Dermis blood vessel endothelial cell (primary cell): Measurements from ENCODE around the gene NME3. TPM values are rescaled to one million over a fixed set of nuclear protein-coding genes. Genes with fewer than 3 reads are reported as not detected.
"Not testable (repeated sequence)": the region's sequence is repeated elsewhere in the genome, so short reads cannot be mapped to it uniquely, and the experiment has no call there.

Experiments used
- DNase-seq: peaks from one replicate; pipeline ENCODE4 v3.0.0; 2010
- total RNA-seq: library from RNA; depleted of rRNA; stranded (reverse); fragments of >200 nt; gene quantifications from 2 replicates; pipeline ENCODE4 v1.2.3, GENCODE V29; 2014

NME3 gene
- 46.6 and 87.3 TPM in 2 replicates for total RNA-seq

DNA sequence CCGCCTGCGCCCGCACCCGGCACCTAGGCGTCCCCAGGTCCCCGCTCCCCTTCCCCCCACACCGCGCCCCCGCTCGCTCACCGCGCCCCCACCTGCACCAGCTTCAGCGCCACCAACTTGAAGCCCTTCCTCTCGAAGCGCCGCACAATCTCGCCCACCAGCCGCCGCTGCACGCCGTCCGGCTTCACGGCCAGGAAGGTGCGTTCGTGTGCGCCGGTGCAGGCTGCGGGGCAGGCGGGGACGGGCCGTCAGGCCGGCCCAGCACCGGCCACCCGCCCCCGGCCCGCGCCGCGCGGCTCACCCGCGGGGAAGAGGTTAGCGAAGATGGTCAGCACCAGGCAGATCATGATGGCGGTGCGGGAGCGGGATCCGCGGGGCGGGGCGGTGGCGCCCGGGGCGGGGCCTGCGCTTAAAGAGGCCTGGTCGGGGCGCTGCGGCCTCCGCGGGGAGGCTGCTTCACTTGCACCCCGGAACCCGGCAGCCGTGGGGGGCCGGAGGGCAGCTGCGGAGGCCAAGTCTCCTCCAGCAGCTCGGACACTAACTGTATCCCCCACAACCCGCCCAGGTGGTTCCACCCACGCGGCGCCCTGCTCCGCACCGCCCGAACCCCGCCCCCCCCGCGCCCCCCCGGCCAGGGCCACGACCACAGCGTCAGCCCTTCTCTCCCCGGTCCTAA lies at the start of gene NME3:
NME3 (minus strand) TSS at position 356 of the 676 bp plus-strand sequence; CDS start at position 347, 9 bp downstream.
- peak; percentile 71 for DNase-seq

DNA sequence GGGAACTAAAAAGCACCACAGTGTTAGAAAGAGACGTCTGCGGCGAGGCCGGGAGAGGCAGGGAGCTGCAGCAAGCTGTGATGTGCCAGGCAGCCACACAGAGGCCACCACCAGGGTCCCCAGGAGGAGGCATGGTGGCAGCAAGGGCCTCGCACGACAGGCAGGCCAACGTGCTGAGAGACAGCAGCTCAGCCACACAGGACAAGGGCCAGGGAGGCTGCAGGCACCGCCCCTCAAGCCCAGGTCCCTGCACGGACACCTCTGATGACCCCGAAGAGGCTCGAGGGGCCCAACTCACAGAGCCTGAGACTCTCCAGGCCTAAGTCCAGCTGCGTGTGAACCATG lies 49.6 kb upstream of the NME3 start:
- no peak for DNase-seq

DNA sequence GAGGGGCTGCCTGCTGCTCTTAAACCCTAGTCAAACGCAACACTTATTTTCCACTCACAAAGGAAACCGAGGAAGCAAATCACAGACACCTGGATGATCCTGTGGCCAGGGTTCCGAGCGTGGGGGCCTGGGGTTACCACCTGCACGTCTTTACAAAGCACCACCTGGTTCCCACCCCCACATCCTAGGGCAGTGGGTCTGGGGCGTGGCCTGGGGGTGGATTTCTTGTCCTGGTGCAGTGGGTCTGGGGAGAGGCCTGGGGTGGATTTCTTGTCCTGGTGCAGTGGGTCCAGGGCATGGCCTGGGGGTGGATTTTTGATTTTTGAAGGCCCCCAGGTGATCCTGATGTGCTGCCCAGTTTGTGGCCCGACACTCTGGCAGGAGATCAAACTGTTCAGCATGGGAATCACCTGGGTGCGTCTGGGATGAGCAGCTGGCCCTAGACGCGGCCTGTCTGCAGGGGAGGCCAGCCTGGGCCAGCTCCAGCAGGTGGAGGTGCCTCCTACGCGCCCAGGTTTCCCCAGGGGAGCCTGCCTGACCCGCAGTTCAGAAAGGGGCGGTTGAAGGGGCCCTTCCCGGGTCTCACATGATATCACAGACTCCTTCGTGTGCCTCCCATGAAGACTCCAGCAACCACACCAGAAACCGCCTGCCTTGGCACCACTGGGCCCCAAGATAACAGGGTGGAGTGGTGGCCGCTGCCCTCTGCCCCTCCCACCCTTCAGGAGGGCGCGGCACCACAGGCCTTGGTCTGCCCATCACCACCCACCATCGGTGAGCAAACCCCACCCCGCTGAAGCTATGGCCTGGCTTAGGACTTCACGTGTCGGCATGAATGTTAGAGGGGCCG lies 49.0 kb upstream of the NME3 start:
- no peak for DNase-seq

DNA sequence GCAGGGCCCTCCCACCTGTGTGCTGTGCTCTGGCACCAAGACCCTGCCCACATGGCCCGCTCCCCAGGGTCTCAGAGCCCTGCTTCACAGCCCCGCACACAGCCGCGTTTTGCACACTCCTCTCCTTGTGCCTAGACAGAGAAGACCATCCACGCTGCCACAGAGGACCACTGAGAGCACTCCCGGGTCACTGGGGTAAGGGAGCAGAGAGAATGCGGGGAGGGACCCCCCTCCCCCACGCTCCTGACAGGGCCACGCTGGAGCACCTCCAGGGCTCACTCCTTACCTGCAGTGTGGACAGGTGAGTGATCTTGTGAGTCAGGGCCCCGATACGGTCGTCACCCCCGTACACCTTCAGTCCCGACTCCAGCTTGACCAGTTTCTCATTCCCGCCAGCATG lies 48.3 kb upstream of the NME3 start:
- DNase-seq: no peak

DNA sequence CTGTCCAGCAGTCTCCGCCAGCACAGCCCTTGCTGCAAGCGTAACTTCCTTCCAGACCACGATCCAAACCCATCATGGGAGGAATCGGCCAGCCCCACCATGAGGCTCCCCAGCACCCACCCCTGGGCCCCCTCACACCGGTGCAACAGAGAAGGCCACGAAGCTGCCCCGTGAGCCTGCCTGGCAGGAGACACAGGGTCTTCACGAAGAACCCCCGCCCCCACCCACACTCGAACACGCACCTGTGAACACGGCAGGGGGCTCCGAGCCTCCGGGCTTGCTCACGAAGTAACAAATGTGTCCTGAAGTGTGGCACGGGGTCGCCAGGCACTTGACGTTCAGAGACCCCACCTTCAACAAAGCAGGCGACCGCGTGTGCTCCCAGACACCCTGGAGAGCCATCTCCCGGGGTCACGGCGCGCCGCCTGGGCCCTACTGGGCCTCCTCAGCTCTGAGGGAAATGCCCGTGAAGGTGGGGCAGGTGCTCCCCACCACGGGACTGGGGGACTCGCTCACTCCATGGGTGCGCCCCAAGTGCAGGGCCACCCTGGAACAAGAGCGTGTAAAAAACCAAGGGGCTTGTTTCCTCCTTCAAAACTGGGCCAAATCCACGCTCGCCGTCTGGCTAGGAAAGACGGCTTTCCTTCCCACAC lies 47.7 kb upstream of the NME3 start:
- no peak for DNase-seq

DNA sequence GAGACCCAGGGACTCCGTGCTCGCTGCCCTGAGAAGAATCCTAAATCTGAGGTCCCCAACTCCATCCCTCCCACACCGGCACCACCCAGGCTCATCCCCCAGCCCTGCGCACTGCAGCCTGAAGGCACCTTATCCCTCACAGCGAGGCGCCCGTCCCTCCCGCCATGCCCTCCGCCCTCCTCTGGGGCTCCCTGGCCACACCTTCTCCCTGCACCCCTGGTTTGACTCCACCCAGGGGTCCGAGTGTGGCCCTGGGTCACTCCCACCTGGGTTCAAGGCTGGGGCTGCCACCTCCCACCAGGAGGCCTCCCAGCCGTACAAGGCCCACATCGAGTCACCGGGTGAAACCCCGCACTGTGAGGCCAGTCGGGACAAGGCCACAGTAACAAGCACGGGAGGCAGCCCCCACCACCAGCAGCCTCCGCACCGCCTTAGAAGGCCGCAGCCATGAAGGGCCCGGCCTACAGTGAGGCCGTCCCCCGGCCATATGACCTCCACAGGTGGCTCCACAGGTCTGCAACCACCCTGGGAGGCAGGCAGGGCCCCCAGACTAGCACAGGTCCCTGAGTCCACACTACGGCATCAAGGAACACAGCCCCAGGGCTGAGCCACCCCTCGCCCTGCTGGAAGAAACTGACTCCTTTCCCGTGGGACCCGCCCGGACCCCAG lies 47.0 kb upstream of the NME3 start:
- no peak for DNase-seq

DNA sequence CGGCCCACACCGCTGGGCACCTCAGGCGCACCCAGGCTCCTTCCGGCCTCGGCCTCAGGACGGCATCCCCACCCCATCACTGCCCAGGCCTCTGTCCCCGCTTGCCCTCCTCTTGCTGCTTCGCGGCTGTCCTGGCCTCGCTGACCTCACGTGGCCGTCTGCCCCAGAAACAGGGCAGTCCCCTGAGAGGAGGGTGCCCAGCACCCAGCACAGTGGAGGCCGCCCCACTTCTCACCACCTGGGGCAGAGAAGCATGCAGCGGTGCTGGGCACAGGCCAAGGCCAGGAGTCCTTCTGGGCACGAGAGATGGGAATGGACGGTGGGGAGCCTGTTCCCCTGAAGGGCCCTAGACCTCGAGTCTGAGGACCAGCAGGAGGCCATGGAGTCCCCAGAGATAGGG lies 46.4 kb upstream of the NME3 start:
- DNase-seq: no peak

DNA sequence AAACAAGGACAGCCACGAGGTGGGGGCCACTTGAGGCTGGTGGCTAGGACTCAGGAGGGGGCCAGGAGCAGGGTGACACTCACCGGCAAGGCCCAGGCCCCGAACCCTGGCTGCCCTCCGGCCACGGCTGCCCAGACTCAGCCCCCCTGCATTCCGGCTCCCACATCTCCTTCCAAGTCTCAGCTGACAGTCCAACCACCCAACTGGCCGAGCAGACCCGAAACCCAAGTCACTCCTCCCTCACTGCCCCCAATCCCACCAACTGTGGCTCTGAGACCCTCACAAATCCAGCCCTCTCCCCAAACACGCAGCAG lies 45.9 kb upstream of the NME3 start:
- no peak for DNase-seq

DNA sequence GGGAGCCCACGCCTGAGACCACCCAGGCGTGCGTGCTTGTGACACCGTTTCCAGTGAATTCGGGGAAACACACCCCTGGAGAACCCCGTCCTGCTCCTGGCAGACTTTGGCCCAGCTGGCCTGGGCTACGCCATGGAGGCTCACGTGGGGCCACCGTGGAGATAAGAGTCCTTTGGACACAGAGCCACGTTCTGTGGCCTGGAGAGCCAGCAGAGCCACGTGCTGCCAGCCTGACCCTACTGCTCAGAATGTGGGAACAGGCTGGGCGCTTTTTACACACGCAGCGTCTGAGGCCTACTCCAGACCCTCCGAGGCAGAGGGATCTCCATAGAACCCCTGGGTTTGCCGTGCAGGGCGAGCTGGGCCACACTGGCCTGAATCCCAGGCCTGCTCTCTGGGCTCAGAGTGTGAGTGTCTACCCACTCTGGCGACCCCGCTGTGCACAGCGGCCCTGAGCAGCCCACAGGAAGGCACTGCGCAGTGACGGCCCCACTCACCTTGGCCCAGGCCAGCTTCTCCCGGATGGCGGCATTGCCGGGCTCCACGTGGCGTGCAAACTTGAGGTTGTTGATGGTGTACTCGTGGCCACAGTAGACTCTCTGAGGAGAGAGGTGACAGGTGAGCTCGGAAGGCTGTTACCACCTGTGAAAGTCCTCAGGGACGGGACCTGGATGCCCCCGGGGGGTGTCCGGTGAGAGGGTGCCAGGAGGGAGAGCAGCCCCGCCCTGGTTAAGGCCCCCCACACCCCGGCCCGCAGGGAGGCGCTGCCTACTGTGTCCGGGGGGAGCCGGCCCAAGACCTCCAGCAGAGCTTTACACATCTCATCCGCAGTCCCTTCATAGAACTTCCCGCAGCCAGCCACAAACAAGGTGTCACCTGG lies 45.3 kb upstream of the NME3 start:
- no peak for DNase-seq

DNA sequence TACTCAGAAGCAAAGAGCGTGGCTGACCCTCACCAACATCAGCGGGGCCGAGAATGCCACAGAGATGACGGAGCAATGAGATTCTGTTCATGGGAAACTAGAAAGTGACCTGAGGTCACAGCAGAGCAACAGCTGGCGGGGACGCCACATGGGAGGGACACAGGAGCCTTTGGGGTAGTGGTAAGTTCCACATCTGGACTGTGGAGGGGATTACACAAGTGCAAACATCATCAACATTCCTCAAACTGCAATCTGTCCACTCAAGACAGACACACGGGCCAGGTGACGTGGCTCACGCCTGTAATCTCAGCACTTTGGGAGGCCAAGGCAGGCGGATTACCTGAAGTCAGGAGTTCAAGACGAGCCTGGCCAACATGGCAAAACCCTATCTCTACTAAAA lies 44.1 kb upstream of the NME3 start:
- DNase-seq: no peak

DNA sequence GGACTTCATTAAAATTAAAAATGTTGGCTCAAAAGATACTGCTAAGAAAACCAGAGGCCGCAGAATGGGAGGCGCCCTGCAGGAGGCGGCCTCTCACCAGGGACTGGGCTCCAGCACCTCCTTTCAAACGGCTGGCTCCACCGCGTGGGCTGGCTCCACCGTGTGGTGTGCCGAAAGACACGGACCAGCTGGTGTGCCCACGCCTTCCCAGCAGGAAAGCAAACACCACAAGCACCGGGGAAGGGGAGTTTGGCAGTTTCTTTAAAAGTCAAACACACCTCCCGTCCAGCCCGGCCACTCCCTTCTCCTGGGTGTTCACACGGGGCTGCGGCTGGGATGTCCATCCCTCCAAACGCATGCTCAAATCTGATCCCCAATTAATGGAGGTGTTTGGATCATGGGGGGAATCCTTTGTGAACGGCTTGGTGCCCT lies 41.4 kb upstream of the NME3 start:
- peak; percentile 85 for DNase-seq

DNA sequence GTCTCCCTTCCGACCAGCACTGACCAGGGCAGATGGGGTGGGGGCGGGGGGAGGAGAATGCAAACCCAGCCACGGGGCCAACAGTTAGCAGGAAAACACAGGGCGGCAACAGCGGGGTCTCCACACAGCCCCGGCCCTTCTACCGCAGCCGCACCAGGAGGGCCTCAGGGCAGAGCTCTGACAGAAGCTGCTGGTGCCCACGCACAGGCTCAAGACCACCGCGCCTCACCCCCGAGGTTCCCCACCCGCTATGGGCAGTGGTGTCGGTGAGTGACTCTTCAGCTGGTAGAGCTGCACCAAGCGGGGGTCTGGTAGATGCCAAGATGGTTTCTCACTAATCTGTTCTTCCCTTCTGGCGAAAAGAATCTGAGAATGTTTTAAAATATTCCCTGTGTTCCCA lies 39.2 kb upstream of the NME3 start:
- no peak for DNase-seq

DNA sequence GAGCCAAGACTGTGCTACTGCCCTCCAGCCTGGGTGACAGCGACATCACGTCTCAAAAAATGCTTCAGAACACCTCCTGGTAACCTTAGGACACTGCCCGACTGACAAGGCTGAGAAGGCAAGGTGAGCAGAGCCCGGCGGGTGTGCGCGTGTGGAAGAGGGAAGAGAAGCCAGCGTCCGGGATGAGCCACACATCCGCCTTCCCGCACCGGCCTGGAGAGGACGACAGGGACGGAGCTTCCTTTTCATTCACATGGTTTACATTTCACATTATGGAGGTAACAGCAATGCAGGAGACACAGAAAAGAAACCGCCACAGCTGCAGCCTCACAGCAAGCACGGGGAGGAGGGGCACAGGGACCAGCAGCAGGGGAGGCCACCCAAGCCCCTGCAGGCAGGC lies 38.8 kb upstream of the NME3 start:
- no peak for DNase-seq

DNA sequence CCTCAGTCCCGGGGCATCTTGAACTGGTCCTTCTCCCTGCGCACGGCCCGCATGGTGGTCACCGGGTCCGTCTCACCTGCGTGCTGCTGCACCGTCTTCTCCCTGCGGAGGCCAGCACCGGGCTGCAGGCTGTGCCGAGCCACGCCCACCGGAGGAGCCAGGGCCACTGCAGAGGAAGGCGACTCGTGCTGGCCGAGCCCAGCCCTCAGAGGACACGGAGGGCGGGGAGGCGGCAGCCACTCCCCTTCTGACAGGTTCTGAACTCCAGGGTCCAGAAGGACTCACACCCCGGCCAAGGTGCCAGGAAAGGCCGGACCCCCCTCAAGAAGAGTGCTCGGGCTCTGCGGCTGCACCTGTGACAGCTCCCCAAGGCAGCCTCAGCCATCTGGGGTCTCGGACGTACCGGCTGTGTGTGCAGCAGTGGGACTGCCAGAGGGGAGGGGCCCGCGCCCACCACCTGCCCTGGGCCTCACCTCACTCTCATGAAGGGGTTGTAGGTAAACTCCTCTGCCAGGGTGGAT lies 38.0 kb upstream of the NME3 start:
- no peak for DNase-seq

DNA sequence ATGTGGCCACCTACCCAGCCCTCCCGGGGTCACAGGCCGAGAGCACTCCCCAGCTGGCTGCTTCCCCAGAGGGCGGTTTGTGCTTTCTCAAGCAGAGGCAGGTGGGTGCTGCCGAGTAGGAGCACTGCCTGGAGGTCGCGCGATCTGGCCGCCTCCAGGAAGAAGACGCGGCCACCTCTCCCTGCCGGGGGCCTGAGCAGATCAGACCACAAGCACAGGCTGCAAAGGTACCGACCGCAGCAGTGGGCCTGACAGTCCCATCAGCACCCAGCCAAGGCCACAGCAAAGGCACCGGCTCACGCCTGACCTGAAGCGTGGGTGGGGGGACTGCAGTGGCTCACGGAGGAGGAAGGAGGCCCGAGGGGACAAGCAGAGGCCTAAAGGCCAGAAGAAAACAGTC lies 37.3 kb upstream of the NME3 start:
- DNase-seq: no peak

DNA sequence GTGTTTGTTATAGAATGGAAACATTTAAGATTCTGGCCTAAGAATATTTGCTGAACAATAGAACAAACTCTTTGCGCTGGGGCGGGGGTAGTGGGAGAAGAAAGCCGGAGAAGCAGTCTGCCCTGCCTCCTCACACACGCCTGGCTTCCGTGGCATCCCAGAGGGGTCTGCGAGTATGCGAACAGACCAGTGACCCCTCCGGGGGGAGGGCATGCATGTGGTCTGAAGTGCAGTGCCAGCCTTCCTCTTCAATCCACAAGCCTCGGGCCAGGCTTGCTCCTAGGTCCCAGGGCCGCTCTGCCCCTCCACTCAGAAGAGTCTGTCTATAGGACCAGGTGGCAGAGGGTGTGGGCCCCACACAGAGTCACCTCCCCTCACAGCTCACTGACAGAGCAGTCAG lies 36.3 kb upstream of the NME3 start:
- DNase-seq: no peak

DNA sequence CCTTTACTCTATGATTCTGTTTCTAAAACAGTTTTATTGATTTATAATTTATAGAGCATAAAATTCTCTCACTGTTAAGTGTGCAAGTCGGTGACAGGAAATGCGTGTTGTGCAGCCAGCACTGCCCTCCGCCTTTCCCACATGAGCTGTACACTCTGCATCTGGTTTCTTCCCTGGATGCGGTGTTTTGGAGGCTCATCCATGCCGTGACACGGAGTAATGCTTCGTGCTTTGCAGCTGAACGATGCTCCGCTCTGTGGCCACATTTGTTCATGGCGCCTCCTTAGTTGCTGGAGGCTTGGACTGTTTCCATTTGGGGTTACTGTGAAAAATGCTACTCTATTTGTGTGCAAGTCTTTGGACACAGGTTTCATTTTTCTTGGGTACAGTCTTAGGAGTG lies 29.4 kb upstream of the NME3 start:
- no peak for DNase-seq

DNA sequence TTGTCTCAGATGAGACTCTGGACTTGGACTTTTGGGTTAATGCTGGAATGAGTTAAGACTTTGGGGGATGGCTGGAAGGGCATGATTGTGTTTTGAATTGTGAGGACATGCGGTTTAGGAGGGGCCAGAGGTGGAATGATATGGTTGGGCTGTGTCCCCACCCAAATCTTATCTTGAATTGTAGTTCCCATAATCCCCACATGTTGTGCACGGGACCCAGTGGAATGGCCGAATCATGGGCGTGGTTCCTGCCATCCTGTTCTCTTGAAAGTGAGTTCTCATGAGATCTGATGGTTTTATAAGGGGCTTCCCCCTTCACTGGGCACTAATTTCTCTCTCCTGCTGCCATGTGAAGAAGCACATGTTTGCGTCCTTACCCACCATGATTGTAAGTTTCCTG lies 27.9 kb upstream of the NME3 start:
- not testable (repeated sequence) for DNase-seq

DNA sequence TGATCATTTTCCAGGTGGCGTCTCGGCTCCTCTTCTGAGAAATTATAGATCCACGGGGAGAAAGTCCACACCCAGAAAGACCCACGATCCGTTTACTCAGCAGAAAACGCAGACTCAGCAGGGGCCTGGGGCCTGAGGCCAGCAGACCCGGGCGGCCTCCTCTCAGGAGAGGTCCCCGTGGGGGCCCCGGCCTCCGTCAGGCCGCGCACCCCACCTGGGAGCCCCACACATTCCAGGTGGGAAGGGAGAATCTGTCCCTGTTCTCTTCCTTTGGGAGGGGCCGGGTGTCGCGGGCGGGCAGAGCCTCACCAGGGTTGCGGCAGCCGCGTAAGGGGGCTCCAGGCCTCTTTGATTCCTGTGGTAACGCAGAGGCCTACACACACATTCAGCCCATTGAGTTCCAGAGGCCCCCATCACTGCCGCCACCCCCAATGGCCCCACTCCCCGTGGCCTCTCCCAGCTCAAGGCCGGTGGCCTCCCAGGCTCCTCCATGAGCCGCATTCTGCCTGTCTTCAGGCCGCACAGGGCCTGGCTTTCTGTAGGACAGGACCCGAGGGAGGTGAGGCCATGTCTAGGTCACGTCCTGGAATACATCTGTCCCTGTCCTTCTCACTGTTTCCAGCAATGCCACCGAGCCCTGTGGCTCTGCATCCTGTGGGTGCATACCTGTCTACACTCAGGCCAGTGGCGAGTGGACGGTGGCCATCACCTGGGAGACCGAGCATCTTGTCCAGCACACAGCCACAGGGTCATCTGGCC lies 23.7 kb upstream of the NME3 start:
- no peak for DNase-seq

DNA sequence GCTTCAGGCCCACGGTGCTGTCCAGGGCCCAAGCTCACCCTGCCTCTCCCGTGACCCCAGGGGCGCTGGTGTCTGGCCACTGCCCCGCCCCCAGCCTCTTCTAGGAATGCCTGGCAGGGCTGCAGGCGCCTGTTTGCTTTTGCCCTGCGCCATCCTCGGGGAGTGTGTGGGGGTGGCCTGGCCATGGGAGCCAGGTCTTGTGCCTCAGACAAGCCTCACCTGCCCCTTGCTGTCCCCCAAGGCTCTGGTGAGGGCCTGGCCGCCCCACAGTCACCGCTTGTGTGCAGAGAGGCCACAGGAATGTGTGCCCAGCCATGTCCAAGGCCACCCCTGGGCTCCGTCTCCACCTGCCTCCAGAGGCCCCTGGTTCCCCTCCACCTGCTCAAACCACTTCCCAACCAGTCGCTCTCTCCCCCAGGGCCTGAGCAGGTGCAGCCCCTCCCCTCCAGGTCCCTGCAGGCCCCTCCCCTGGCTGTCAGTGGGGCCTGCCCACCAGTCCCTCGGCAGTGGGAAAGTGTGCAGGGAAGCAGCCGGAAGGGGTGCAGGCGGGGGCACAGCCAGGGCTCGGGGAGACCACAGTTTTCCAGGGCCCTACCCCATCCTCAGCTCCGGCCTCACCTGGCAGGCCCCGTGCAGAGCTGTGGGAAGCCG lies 23.0 kb upstream of the NME3 start:
- no peak for DNase-seq
